GM18520 (cell line): ENCODE results near the gene HEATR3.
"Not testable (repeated sequence)": the region's sequence is repeated elsewhere in the genome, so short reads cannot be mapped to it uniquely, and the experiment has no call there.

Experiments used
- ATAC-seq: cut with Tn5 transposase; IDR thresholded peaks from one replicate; pipeline ENCODE4 v1.9.1; 2021; ENCODE audit not compliant: unreplicated experiment

Gene HEATR3

GRCh38 chr16:50096791-50097190 lies 31.0 kb downstream of the HEATR3 start:
- ATAC-seq: no peak

- no peak for ATAC-seq
Observed at GRCh38 chr16:50099957-50100648, 34.3 kb downstream of the HEATR3 start.

GRCh38 chr16:50102051-50102746 lies 36.4 kb downstream of the HEATR3 start:
- ATAC-seq: peak; percentile 67

- no peak for ATAC-seq
Observed at GRCh38 chr16:50103764-50104163, 38.0 kb downstream of the HEATR3 start.

GRCh38 chr16:50114357-50115129 lies 48.8 kb downstream of the HEATR3 start:
- no peak for ATAC-seq

GRCh38 chr16:50120711-50121110 lies 54.9 kb downstream of the HEATR3 start:
- ATAC-seq: no peak

- ATAC-seq: peak; percentile 32
Observed at GRCh38 chr16:50121278-50121677, 55.5 kb downstream of the HEATR3 start.

- ATAC-seq: peak; percentile 68
Observed at GRCh38 chr16:50121721-50122445, 56.1 kb downstream of the HEATR3 start.

GRCh38 chr16:50123417-50123816 lies 57.6 kb downstream of the HEATR3 start:
- no peak for ATAC-seq

- no peak for ATAC-seq
Observed at GRCh38 chr16:50124769-50125168, 59.0 kb downstream of the HEATR3 start.

- no peak for ATAC-seq
Observed at GRCh38 chr16:50126183-50126582, 60.4 kb downstream of the HEATR3 start.

GRCh38 chr16:50132571-50132970 lies 66.8 kb downstream of the HEATR3 start:
- ATAC-seq: not testable (repeated sequence)

- no peak for ATAC-seq
Observed at GRCh38 chr16:50133214-50133613, 67.4 kb downstream of the HEATR3 start.

- no peak for ATAC-seq
Observed at GRCh38 chr16:50136399-50136798, 70.6 kb downstream of the HEATR3 start.

GRCh38 chr16:50137268-50137667 lies 71.5 kb downstream of the HEATR3 start:
- ATAC-seq: no peak

GRCh38 chr16:50139580-50139979 lies 73.8 kb downstream of the HEATR3 start:
- no peak for ATAC-seq

GRCh38 chr16:50144211-50144610 lies 78.4 kb downstream of the HEATR3 start:
- ATAC-seq: no peak

GRCh38 chr16:50146479-50147435 lies 81.0 kb downstream of the HEATR3 start:
- no peak for ATAC-seq

GRCh38 chr16:50151322-50151721 lies 85.6 kb downstream of the HEATR3 start:
- no peak for ATAC-seq

GRCh38 chr16:50151756-50152155 lies 86.0 kb downstream of the HEATR3 start:
- no peak for ATAC-seq
